ENCODE data around the gene ART5. TPM values are rescaled to one million over a fixed set of nuclear protein-coding genes. Genes with fewer than 3 reads are reported as not detected.

The ART5 gene
- total RNA-seq, 2 donors from 2014 or later, result 6.4 to 7.8 TPM

GRCh38 chr11:3632070-3632660 lies 9.6 kb downstream of the ART5 start:
- H3K4me3 Mint-ChIP-seq, result no peak overlapping the region
- Histone ChIP-seq H3K4me1 (ENCODE audit: control insufficient read depth, insufficient read depth, low read length) (no peaks in the 10 kb centered on the region), H3K36me3 (ENCODE audit: control insufficient read depth, insufficient read depth, low read length) (no peaks in the 10 kb centered on the region), H3K27me3 (ENCODE audit: control insufficient read depth, insufficient read depth, low read length, poor library complexity, severe bottlenecking) (no peaks in the 10 kb centered on the region), H3K4me3 (ENCODE audit: low read length) (no peak overlapping the region), H3K9ac (ENCODE audit: extremely low read depth, low read length, poor library complexity, severe bottlenecking) (no peak overlapping the region), H3K27ac (ENCODE audit: low read depth, low read length) (no peak overlapping the region), H3K9me3 (ENCODE audit: control insufficient read depth, low read length) (no peaks in the 10 kb centered on the region)
- peak; percentile 20 for DNase-seq
- no peaks in the 10 kb centered on the region for H3K36me3 Mint-ChIP-seq (ENCODE audit: low read depth)
- no peak for TF ChIP-seq CTCF (conservative IDR thresholded peaks at IDR 0.05)
- WGBS, 2 experiments (ENCODE audit: insufficient coverage in 1 of 2, insufficient read length in 1 of 2), result 80 to 92% methylated on average over 5 of the region's 5 CpGs
- H3K27me3 Mint-ChIP-seq (ENCODE audit: insufficient read depth), result peaks cover 3% of the 10 kb centered on the region
- H3K27ac Mint-ChIP-seq, result no peak overlapping the region
- H3K9me3 Mint-ChIP-seq, result no peaks in the 10 kb centered on the region
- H3K4me1 Mint-ChIP-seq, result no peaks in the 10 kb centered on the region

- DNase-seq, result no peak
- H3K9me3 ChIP-seq (ENCODE audit: control insufficient read depth, low read length), result no peaks in the 10 kb centered on the region
- no peak overlapping the region for H3K4me3 Mint-ChIP-seq
- H3K9me3 Mint-ChIP-seq, result no peaks in the 10 kb centered on the region
- H3K36me3 Mint-ChIP-seq (ENCODE audit: low read depth), result no peaks in the 10 kb centered on the region
- no peaks in the 10 kb centered on the region for H3K27me3 Mint-ChIP-seq (ENCODE audit: insufficient read depth)
- TF ChIP-seq CTCF (conservative IDR thresholded peaks at IDR 0.05), result no peak
- no peaks in the 10 kb centered on the region for H3K27me3 ChIP-seq (ENCODE audit: control insufficient read depth, insufficient read depth, low read length, poor library complexity, severe bottlenecking)
- H3K36me3 ChIP-seq (ENCODE audit: control insufficient read depth, insufficient read depth, low read length), result no peaks in the 10 kb centered on the region
- no peaks in the 10 kb centered on the region for H3K4me1 ChIP-seq (ENCODE audit: control insufficient read depth, insufficient read depth, low read length)
- 95 to 100% methylated on average over 4 of the region's 4 CpGs for WGBS, 2 experiments (ENCODE audit: insufficient coverage in 1 of 2, insufficient read length in 1 of 2)
- H3K27ac ChIP-seq (ENCODE audit: low read depth, low read length), result no peak overlapping the region
- H3K4me3 ChIP-seq (ENCODE audit: low read length), result no peak overlapping the region
- no peak overlapping the region for H3K9ac ChIP-seq (ENCODE audit: extremely low read depth, low read length, poor library complexity, severe bottlenecking)
- H3K4me1 Mint-ChIP-seq, result no peaks in the 10 kb centered on the region
- no peak overlapping the region for H3K27ac Mint-ChIP-seq
Measured at GRCh38 chr11:3631331-3631730, 10.5 kb downstream of the ART5 start.

- no peak for TF ChIP-seq CTCF (conservative IDR thresholded peaks at IDR 0.05)
- H3K4me1 Mint-ChIP-seq, result no peaks in the 10 kb centered on the region
- Histone ChIP-seq H3K4me1 (ENCODE audit: control insufficient read depth, insufficient read depth, low read length) (no peaks in the 10 kb centered on the region), H3K4me3 (ENCODE audit: low read length) (no peak overlapping the region), H3K27ac (ENCODE audit: low read depth, low read length) (no peak overlapping the region), H3K27me3 (ENCODE audit: control insufficient read depth, insufficient read depth, low read length, poor library complexity, severe bottlenecking) (no peaks in the 10 kb centered on the region), H3K36me3 (ENCODE audit: control insufficient read depth, insufficient read depth, low read length) (no peaks in the 10 kb centered on the region), H3K9ac (ENCODE audit: extremely low read depth, low read length, poor library complexity, severe bottlenecking) (no peak overlapping the region), H3K9me3 (ENCODE audit: control insufficient read depth, low read length) (no peaks in the 10 kb centered on the region)
- no peaks in the 10 kb centered on the region for H3K27me3 Mint-ChIP-seq (ENCODE audit: insufficient read depth)
- no peaks in the 10 kb centered on the region for H3K36me3 Mint-ChIP-seq (ENCODE audit: low read depth)
- 93% methylated on average over 1 of the region's 1 CpG; no CpG with 5 or more reads in 1 of the 2 experiments for WGBS, 2 experiments (ENCODE audit: insufficient coverage in 1 of 2, insufficient read length in 1 of 2)
- no peak for DNase-seq
- H3K9me3 Mint-ChIP-seq, result no peaks in the 10 kb centered on the region
- no peak overlapping the region for H3K27ac Mint-ChIP-seq
- H3K4me3 Mint-ChIP-seq, result no peak overlapping the region
Measured at GRCh38 chr11:3627291-3627690, 14.5 kb downstream of the ART5 start.
